Measurements from ENCODE around the gene LNPK. TPM values are rescaled to one million over a fixed set of nuclear protein-coding genes. Genes with fewer than 3 reads are reported as not detected.

LNPK gene
- total RNA-seq, 1 donor from 2014 or later = 33.7 TPM

DNA sequence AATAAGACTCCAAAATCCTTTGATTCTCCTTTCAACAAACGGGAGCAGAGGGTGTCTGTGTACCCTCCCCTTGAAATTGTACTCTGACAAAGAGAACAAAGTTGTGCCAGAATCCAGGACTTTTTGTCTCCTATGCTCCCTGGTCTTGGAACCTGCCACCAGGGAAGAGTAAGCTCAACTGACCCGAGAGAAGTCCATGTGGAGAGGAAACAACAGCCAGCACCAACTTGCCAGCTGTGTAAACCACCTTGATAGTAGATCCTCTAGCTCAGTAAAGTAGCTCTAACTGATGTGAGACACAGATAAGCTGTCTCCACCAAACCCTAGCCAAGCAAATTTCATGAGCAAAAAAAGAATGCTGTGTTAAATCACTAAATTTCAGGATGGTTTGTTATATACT is 46.9 kb downstream of the LNPK start:
- H3K27me3 Mint-ChIP-seq = no peaks in the 10 kb centered on the region
- H3K27ac Mint-ChIP-seq = no peak overlapping the region
- peaks cover 37% of the 10 kb centered on the region for H3K36me3 Mint-ChIP-seq
- no peak overlapping the region for H3K4me3 Mint-ChIP-seq
- H3K4me1 Mint-ChIP-seq (ENCODE audit: unreplicated experiment) = no peaks in the 10 kb centered on the region
- peaks cover 14% of the 10 kb centered on the region for H3K9me3 Mint-ChIP-seq
- no peak for DNase-seq (ENCODE audit: extremely low spot score, unreplicated experiment)
- TF ChIP-seq, protein P1, sequence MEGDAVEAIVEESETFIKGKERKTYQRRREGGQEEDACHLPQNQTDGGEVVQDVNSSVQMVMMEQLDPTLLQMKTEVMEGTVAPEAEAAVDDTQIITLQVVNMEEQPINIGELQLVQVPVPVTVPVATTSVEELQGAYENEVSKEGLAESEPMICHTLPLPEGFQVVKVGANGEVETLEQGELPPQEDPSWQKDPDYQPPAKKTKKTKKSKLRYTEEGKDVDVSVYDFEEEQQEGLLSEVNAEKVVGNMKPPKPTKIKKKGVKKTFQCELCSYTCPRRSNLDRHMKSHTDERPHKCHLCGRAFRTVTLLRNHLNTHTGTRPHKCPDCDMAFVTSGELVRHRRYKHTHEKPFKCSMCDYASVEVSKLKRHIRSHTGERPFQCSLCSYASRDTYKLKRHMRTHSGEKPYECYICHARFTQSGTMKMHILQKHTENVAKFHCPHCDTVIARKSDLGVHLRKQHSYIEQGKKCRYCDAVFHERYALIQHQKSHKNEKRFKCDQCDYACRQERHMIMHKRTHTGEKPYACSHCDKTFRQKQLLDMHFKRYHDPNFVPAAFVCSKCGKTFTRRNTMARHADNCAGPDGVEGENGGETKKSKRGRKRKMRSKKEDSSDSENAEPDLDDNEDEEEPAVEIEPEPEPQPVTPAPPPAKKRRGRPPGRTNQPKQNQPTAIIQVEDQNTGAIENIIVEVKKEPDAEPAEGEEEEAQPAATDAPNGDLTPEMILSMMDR (conservative IDR thresholded peaks at IDR 0.05) = no peak

GRCh38 chr2:175950512-175950911 is 51.6 kb downstream of the LNPK start:
- Mint-ChIP-seq H3K36me3 (peaks cover 16% of the 10 kb centered on the region), H3K27ac (no peak overlapping the region), H3K9me3 (no peaks in the 10 kb centered on the region), H3K4me3 (no peak overlapping the region), H3K27me3 (no peaks in the 10 kb centered on the region), H3K4me1 (ENCODE audit: unreplicated experiment) (no peaks in the 10 kb centered on the region)
- DNase-seq (ENCODE audit: extremely low spot score, unreplicated experiment) = no peak
- TF ChIP-seq, protein P1 (conservative IDR thresholded peaks at IDR 0.05) = no peak

GRCh38 chr2:175948191-175948590 is 53.9 kb downstream of the LNPK start:
- H3K27me3 Mint-ChIP-seq = no peaks in the 10 kb centered on the region
- H3K27ac Mint-ChIP-seq = no peak overlapping the region
- no peaks in the 10 kb centered on the region for H3K9me3 Mint-ChIP-seq
- TF ChIP-seq, protein P1 (conservative IDR thresholded peaks at IDR 0.05) = no peak
- no peak for DNase-seq (ENCODE audit: extremely low spot score, unreplicated experiment)
- peaks cover 11% of the 10 kb centered on the region for H3K36me3 Mint-ChIP-seq
- no peaks in the 10 kb centered on the region for H3K4me1 Mint-ChIP-seq (ENCODE audit: unreplicated experiment)
- H3K4me3 Mint-ChIP-seq = no peak overlapping the region

DNA sequence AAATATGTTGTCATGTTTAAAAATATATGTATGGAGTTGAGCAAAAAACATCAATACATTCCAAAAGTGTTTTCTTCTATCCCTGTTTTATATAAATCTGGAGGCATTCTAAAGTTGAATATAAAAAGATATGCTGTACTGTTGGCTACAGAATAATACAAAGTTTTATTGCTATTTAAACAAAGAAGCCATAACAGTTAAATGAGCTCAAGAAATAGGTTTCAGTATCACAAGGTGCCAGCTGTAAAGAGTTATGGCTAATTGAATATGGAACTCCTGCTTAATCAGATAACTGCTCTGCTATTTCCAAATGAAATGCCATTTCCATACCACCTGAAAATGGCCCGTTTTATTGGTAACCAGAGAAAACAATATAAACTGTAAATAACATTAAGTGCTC is 55.0 kb downstream of the LNPK start:
- H3K4me1 Mint-ChIP-seq (ENCODE audit: unreplicated experiment) = no peaks in the 10 kb centered on the region
- H3K36me3 Mint-ChIP-seq = peaks cover 4% of the 10 kb centered on the region
- H3K9me3 Mint-ChIP-seq = no peaks in the 10 kb centered on the region
- TF ChIP-seq, protein P1 (conservative IDR thresholded peaks at IDR 0.05) = no peak
- H3K27me3 Mint-ChIP-seq = no peaks in the 10 kb centered on the region
- H3K4me3 Mint-ChIP-seq = no peak overlapping the region
- no peak for DNase-seq (ENCODE audit: extremely low spot score, unreplicated experiment)
- H3K27ac Mint-ChIP-seq = no peak overlapping the region

DNA sequence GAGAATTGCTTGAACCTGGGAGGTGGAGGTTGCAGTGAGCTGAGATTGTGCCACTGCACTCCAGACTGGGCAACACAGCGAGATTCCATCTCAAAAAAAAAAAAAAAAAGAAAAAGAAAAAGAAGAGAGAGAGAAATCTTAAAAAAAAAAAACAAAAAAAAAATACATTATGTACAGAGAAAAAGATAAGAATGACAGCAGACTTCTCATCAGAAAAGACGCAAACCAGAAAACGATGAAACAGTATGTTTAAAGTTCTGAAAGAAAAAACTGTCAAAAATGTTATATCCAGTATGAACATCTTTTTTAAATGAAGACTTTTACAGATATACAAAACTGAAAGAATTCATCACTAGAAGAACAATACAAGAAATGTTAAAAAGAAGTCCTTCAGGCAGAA is 60.4 kb downstream of the LNPK start:
- Mint-ChIP-seq H3K36me3 (peaks cover 4% of the 10 kb centered on the region), H3K27me3 (no peaks in the 10 kb centered on the region), H3K9me3 (no peaks in the 10 kb centered on the region), H3K4me1 (ENCODE audit: unreplicated experiment) (no peaks in the 10 kb centered on the region), H3K27ac (no peak overlapping the region), H3K4me3 (no peak overlapping the region)
- DNase-seq (ENCODE audit: extremely low spot score, unreplicated experiment) = no peak
- TF ChIP-seq, protein P1 (conservative IDR thresholded peaks at IDR 0.05) = no peak

DNA sequence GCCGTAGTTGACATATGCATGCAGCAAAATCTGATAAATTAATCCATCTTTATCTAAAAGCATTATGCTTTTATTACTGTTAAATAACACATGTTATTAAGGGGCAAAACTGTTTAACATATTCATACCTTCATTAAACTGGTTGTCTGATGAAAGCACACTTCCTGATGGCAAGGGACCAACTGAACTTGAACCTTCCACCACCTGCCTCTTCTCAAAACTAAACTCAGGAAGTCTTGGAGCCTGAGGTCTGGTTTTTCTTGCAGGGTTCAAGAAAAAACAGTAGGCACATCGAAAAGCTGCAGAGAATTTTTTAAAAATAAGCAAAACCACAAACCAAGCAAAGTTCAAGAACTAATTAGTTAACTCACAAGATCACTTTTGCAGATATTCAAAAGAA is 64.9 kb downstream of the LNPK start:
- DNase-seq (ENCODE audit: extremely low spot score, unreplicated experiment) = no peak
- H3K9me3 Mint-ChIP-seq = no peaks in the 10 kb centered on the region
- no peak overlapping the region for H3K4me3 Mint-ChIP-seq
- no peaks in the 10 kb centered on the region for H3K4me1 Mint-ChIP-seq (ENCODE audit: unreplicated experiment)
- TF ChIP-seq, protein P1 (conservative IDR thresholded peaks at IDR 0.05) = no peak
- no peaks in the 10 kb centered on the region for H3K27me3 Mint-ChIP-seq
- H3K36me3 Mint-ChIP-seq = peaks cover 11% of the 10 kb centered on the region
- no peak overlapping the region for H3K27ac Mint-ChIP-seq

Measured in type B pancreatic cell (in vitro differentiated cells).